HG02642 (cell line): ENCODE measurements around the gene CAMTA1.
"Not testable (repeated sequence)": the region's sequence is repeated elsewhere in the genome, so short reads cannot be mapped to it uniquely, and the experiment has no call there.

Source experiments
- ATAC-seq: cut with Tn5 transposase; IDR thresholded peaks from one replicate; pipeline ENCODE4 v1.9.1; 2021; ENCODE audit warnings: mild to moderate bottlenecking; ENCODE audit not compliant: unreplicated experiment, poor library complexity

The CAMTA1 gene

DNA sequence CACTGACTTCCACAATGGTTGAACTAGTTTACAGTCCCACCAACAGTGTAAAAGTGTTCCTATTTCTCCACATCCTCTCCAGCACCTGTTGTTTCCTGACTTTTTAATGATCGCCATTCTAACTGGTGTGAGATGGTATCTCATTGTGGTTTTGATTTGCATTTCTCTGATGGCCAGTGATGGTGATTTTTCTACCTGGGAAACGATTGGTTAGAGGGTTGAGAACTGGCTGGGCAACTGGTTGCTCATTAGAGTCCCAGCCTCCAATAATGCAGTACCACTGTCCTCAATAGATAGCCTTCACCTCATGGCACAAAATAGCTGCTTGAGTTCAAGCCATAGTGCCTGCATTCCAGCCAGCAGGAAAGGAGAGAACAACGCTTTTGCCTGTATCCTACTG, 596.5 kb downstream of the CAMTA1 start:
- ATAC-seq, result not testable (repeated sequence)

DNA sequence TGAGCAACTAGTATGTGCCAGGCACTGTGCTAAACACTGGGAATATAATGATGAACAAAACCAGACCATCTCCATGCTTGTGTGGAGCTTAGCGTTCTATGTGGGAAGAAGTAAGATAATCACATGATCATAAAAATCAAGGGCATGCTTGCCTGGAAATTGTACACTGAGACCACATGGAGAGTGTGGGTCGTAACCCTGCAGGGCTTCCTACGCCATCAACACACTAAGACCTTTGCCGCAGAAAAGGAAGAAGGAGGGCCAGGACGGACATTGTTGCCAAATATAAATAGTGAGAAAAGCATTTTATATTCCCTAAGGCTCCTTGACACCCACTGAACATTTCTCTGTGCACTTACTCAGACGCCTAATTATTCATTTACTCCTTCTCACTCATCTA, 597.7 kb downstream of the CAMTA1 start:
- ATAC-seq, result no peak

DNA sequence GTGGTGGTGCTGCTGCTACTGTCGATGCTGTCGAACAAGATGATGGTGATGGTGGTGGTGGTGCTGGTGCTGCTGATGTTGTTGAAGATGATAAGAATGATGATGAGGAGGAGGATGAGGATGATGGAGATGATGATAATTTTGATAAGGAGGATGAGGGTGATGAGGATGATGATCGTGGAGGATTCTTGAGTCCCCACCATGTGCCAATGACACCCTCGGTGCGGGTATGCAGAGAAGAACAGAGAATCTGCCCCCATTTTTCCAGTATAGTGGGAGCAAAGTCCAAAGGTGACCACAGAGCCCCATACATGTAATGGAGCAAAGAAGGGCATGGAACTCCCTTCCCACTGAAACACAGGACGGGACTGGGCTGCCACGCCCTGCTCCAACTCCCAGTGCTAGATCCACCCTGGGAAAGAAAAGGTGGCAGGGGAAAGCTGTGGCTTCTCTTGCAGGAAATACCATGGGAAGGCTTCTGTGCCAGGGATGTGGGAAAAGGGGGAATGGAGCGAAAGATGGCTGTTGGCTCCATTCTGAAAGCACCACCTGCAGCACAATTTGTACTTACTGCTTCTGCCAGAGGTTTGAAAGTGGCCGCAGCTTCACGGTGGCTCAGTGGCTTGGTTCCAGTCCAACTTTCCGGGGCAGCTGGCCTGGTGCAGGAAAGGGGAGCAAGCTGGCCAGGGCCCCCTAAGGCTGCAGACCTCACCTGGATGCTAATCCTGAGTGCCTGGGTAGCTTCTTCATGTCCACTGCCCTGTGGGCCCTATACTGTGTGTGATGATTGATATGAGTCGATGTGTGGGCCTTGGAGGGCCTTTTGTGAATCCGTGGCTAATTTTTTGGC, 598.6 kb downstream of the CAMTA1 start:
- no peak for ATAC-seq

DNA sequence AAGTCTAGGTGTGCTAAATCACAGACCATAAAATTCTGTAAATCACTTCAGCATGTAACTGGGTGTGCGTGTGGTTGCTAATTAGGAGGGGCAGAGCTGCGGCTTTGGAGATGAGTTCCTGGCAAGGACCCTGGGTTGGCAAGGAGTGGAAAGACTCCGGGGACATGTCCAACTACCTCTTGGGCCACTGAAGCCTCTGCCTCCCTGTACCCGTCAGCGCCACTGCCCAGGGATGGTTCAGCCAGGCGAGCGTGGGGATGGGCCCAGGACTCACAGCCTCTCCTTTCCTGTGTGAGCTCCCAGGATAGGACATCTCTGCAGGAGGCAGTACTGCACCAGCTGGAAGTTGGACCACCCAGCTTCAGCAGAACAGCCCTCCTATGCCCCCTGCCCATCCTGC, 599.4 kb downstream of the CAMTA1 start:
- no peak for ATAC-seq

DNA sequence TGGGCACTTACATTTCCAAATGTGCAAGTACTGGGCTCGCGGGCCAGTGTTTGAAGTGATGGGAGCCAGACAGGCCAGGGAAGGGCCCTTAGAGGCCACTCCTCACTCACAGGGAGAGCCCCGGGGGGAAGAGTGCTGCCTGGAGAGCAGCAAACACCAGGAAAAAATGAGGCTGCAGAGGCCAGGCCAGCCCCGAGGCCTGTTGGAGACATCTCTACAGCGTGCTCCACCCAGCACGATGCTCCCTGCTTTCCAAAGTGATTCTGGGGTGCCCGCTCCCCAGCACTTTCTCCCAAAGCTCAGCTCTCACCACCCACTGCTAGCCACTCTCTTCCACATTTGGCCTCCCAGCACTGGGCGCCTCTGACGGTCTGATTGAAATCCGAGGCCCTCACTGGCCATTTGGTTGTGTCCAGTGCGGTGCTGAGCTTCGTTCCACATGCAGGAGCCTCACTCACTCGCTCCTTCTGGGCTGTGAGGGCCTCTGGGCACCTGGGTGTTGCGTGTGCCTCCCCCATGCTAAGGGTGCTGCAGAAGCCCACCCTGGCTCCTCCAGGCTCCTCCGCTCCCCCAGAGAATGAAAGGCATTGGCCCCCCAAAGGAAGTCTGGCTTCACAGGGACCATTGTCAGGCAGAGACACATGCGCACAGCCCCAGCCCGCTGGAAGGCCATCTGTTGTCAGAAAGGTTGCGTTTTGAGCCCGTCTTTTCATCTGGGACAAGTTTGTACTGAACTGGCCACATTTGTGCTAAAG, 600.4 kb downstream of the CAMTA1 start:
- no peak for ATAC-seq

DNA sequence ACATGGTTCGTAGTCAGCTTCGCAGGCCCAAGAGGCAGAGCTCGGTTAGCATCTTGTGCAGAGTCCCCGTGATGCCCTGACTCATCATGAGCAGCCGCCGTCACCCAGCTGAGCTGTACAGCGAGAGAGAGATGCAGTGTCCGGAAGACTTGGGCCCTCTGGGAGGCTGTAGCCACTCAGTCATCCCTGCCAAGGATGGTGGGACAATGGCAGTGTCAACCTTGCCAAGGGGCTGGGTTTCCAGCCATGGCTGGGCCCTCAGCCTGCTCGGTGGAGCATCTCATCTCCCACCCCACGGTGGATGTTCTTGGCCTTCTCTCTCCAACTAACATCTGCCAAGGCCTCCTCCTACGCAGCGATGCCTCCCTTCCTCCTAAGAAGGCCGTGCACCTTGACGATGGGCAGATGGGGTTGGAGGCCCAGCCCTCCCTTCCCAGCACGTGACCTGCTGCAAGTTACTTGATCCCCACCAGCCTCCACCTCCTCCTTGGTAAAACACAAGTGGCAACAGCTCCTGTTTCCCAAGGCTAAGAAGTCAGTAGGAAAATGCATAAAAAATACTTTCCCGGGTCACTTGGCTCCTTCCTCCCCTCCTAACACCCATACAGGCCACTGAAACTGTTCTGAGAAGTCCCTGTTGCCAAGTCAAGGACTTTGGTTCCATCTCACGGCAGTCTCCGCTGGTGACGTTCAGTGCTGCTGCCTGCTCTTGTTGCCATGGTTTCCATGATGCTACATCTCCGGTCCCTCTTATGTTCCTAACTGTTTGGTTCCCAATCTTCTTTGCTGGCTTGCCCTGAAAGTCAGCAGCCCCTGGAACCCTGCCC, 601.2 kb downstream of the CAMTA1 start:
- no peak for ATAC-seq

DNA sequence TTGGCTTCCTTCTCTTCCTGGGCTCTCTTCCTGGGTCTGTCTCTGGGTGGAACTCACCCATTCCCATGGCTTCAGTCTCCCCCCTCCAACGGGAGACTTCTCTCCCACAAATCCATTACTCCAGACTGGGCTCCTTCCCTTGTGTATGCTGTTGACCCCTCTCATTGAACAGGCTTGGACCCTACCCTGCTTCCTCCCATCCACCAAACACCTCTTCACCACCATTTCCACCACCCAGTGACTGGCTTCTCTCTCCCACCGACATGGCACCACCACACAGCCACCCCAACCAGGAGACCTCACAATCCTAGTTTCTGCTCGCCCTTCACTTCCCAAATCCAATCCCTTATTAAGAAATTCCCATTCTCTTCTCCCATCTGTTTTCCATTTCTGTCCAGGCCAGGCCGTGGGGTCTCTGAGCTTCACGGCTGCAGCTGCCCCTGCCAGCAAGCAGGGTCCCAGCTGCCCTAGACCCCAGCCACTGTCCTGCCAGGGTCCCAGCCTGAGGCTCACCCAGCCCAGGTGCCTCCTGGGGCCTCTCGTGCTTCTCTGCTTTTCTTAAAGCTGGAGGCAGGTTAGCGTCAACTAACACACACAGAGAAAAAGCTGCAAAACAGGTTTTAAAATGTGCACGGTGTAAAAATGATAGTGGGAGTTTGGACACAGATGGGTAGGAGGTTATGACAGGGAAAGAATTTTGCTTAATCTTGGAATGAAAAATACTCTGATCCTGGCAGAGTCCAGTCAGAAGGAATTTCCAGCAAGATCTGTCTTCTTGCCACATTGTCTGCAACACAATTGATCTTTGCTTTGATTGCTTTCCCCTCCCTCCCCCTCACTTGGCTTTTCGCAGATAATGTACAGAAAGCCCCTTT, 602.0 kb downstream of the CAMTA1 start:
- no peak for ATAC-seq

DNA sequence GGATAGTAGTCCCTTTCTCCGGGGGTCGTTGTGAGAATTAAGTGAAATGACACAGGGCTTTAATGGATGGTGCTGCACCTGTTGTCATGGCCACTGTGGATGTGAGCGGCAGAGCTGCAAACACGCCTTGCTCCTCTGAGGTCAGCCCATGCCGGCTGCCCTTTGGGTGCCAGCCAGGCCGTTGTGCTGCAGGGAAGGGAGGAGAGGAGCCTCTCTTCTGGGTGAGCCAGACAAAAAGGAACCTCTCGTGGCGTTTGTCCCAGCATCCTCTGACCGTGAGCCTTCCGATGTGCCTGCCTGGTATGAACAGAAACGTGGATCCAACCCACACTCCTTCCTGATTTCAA, 602.9 kb downstream of the CAMTA1 start:
- no peak for ATAC-seq

DNA sequence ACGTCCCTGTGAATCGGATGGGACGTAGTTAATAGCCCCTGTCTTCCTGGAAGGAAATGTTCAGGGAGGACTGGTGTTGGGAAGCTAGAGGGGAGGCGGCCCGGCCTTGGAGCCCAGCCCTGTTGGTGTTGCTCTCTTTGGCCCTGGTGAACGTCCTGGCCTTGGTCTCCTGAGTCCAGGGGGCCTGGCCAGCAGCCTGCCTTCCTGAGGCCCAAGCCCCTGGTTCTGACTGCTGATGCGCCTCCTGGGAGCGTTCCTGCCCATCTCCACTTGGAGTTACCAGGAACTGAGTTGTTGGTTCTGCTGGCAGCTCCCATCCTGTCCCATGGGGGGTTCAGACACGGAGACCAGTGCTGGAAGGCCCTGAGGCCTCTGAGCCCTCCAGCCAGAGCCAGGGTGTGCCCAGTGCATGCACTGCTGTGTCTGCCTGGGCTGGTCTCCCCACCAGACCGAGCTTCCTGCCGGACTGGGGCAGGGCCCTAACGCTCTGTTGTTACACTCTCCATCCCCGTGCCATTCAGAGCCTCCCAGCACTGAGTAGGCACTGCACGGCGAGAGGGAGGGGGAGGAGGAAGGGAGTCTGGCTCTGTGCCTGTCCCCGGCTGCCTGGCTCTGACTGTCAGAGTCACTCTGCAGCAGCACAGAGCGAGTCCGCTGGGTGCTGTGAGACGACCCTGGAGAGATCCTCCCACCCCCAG, 603.4 kb downstream of the CAMTA1 start:
- no peak for ATAC-seq

DNA sequence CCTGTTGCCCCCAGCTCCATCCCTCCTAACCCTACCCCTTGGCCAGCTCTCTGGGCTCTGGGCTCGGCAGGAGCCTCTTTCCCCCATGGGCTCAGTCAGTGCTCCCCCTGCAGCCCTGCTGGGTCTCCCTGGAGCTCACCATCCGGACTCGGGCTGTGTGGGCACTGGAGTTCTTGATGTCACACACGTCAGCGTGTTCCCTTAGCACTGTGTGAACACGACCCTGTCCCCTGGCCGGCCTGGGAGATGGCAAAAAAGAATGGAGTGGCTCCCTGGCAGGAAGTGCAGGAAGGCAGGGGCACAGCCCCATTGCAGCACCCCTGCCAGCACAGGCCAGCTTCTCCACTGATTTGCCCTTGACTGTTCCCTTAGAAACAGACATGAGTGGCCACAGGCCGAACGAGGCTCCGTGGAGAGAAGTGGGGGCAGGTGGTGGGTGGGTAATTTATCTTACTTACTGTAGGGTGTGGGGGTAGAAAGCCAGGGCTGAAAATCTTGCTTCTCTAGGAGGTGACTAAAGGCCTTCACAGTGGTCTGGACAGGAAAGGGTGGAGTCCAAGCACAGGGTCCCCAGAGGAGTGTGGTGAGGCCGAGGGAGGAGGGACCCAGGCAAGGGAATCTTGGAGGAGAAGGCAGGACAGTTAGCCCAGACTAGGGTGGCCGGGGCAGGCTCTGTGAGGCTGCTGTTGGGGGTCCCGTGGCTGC, 604.1 kb downstream of the CAMTA1 start:
- no peak for ATAC-seq

DNA sequence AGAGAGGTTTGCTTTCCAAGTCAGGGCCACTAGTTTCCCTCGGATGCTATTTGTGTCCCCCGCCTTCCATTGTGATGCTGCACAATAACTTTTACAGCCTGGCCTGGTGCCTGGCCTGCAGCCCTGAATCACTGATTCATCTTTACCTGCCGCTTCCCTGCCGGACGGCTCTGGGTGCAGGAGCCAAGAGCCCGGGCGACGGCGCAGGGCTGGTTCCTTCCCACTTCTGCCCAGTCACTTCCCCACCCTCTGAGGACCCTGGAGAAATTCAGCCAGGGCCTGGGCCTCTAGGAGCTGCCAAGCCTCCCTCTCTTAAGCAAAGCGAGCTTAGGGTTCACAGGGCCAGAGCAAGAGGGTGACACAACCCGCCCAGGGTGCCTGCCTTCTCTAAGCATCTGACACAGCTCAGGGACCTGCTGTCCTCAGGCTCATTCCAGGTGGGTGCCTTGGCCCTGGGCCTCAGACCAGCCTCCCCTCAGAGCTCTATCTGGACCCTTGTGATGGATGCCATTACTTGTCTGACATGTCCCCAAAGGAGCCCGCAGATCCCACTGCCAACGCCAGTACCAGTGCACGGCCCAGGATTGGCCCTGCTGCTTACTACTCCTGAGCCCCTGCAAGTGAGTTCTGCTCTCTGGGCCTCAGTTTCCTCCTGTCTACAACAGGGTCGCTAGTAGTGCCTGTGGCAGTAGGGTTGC, 604.8 kb downstream of the CAMTA1 start:
- ATAC-seq, result no peak

DNA sequence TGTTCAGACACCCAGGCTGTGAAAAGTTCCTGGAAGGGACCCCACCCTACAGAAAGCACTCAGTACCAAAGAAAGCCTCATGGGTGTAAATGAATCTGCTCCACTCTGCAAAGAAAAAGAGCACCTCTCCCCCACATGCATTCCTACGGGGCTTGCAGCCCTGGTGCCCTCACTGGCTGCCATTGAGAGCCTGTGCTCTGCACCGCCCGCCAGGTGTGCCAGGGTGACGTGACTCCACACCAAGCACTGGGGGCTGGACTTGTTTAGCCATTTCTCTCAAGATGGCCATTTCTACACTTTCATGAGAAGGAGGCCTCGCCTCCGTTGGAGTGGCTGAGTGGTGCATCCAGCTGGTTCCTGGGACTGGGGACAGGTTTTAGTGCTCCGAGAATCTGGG, 605.3 kb downstream of the CAMTA1 start:
- no peak for ATAC-seq

DNA sequence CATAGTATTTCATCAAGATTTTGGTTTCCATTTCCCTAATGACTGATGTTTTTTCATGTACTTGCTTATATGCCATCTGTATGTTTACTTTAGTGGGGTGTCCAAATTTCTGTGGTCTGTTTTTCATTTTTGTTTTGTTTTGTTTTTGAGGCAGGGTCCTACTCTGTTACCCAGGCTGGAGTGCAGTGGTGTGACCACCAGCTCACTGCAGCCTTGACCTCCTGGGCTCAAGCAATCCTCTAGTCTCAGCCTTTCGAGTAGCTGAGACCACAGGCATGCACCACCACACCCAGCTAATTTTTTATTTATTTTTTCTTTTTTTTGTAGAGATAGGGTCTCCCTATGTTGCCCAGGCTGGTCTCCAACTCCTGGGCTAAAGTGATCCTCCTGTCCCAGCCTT, 607.9 kb downstream of the CAMTA1 start:
- no peak for ATAC-seq

DNA sequence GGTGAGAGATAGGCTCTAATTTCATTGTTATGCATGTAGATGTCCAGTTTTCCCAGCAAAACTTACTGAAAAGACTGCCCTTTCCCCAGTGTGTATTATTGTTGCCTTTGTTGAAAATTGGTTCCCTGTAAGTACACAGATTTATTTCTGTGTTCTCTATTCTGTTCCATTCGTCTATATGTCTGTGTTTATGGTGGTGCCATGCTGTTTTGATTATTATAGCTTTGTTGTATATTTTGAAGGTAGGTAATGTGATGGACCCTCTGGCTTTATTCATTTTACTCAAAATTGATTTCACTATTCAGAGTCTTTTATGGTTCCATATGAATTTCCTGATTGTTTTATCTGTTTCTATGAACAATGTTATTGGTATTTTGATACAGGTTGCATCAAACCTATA, 610.0 kb downstream of the CAMTA1 start:
- no peak for ATAC-seq

DNA sequence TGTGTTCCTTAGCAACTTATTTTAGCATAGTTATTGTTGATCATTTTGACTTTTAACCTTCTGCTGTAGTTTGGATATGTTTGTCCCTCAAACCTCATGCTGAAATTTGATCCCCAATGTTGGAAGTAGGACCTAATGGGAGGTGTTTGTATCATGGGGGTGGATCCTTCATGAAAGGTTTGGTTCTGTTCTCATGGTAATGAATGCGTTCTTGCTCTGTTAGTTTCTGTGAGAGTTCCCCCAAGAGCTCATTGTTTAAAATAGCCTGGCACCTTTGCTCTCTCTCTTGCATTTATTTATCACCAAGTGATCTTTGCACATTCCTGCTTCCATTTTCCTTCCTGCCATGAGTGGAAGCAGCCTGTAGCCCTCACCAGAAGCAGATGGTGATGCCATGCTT, 613.7 kb downstream of the CAMTA1 start:
- ATAC-seq, result no peak

DNA sequence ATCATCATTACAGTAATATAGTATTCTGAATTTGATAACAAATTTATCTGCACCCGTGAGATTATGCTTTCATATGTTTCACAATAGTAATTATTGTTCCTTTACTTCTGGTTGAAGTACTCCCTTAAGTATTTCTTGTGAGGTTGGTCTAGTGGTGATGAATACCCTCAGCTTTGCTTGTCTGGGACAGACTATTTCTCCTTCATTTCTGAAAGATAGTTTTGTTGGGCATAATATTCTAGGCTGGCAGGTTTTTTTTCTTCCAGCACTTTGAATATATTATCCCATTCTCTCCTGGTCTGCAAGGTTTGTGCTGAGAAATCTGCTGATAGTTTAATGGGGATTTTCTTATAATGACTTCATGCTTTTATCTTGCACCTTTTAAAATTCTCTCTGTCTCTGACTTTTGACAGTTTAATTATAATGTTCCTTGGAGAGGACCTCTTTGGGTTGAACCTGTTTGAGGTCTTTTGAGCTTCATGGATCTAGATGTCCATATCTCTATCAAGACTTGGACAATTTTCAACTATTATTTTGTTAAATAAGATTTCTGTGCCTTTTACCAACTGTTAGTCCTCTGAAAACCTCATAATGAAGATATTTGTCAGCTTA, 614.4 kb downstream of the CAMTA1 start:
- ATAC-seq, result no peak

DNA sequence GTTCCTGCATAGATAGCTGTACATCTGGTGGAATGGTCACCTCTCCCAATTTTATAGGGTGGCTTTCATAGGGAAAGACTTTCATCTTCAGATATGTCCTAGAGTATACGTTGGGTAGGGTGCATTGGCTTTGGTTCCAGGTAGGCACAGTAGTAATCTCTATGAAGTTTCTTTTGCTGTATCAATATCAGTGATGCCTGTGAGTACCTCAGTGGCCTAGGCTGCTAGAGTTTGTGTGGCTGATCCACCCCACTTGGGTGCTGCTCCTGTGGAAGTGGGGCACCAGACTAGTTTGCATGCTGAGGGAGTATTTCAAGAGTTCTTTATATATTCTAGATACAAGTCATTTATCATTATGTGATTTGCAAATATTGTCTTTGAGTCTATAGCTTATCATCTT, 615.3 kb downstream of the CAMTA1 start:
- no peak for ATAC-seq
